ENCODE measurements around the gene CDK15.
A peak's percentile ranks its signal among the peaks of the same experiment; 100 is the strongest.
"Not testable (repeated sequence)": the region's sequence is repeated elsewhere in the genome, so short reads cannot be mapped to it uniquely, and the experiment has no call there.

The CDK15 gene

DNA sequence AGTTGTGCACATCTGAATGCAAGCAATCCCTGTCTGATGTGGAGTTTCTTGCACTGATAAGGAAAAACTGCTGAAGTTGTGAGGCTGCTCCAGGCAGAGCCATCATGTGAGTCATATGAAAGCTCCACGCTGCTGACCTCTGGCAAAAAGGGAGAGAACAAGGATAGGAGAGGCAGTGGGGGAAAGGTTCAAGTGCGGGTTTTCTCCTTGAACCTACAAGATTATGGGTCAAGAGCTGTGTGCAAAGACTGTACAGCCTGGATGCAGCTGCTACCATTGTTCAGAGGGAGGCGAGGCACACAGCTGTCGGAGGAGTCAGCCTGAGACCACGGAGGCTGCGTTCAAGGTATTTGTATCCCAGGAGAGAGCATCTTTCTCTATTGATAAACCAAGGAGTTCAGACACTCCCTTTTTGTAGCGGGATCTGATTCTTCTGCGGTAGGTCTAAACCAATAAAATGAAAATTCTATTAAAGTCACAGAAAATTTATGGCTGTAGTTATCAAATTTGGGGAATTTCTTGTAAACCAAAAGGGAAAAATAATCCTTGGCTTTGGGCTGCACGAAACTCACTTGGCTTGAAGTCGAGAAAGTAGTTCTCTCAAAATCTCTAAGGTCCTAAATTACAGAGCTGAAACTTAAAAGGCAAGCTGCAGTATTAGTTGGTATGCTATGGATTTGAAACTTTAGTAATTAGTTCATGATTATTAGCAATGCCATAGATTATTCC lies at the start of gene CDK15:
TSS of gene CDK15 (plus strand) at position 96 of the 729 bp plus-strand sequence. CDS start at position 224, 128 bp downstream.
- no peak for DNase-seq

DNA sequence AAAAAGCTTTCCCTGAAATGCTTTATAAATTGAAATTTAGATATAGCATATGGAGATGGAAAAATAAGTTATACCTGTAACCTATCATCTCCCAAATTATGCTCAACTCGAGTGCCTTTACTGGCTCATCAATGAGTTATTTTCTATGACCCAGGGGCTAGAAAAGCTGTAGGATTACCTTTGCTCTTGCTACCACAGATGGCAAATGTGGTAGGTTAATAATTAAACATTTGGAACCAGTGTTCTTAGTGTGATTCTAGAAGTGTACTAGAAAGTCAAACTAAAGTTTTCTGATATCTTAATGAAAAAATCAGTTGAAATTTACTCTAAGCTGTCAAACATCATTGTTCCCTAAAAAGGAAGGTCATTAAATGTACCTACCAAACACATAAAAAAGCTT lies 48.1 kb upstream of the CDK15 start:
- DNase-seq, result no peak

DNA sequence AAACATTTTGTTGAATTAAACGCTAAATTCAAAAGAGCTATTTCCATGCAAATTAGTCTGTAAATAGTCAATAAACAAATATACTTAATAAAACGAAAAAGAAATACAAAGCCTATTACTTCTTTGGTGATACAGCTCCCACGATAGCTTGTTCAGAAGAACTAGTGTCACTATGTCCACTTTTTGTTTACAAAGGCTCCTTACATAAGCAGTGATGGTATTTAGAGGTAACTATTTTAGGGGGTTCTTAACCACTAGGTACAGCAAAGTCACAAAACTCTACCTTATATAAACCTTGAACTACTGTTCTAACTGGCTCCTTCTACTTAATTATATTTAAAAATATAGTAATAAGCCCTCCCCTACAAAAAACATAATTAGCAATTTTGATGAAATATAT lies 47.5 kb upstream of the CDK15 start:
- DNase-seq, result no peak

DNA sequence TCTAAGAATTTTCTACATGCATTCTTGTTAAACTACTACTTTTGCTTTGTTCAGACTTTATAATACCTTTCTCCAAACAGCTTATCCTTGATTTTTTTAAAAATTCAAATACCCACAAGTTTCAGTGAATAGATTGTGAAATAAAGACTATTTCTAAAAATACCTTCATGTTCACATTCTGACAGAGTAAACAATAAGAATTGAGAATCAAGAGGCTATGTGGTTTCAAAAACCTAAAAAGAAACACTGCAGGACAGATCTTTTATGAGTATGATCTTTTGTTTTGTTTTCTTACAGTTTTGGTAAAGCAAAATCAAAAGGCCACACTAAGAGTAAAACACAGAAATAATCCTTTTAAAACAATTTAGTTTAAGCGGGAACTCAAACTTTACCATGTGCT lies 46.8 kb upstream of the CDK15 start:
- DNase-seq, result no peak

DNA sequence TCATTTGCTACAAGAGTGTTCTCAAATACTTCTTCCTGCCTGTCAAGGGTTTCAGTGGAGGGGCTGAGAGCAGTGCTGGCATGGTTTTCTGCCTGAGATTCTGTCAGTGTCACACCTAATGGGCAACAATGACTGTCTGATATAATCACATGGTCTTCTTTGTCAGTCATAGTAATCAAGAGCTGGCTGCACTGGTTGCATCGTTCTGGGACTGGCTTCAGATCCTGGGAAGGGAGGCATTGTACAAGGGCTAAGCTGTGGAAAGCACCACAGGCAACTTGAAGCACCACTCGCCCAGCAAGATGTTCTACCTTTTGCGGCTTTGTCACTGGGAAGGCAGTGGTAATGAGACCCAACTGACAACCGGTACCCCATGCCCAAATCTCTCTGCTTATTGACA lies 45.2 kb upstream of the CDK15 start:
- DNase-seq, result no peak

DNA sequence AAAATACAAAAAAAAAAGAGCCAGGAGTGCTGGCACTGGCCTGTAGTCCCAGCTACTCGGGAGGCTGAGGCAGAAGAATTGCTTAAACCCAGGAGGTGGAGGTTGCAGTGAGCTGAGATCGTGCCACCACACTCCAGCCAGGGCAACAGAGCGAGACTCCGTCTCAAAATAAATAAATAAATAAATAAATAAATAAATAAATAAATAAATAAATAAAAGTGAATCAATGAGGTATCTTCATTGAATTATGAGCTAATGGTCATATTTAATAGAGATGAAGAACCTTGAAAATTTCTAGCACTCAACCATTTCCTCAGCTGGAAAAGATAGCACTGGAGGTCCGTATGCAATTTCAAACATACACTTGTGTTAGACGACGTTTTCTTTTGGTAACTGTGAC lies 41.9 kb upstream of the CDK15 start:
- not testable (repeated sequence) for DNase-seq

DNA sequence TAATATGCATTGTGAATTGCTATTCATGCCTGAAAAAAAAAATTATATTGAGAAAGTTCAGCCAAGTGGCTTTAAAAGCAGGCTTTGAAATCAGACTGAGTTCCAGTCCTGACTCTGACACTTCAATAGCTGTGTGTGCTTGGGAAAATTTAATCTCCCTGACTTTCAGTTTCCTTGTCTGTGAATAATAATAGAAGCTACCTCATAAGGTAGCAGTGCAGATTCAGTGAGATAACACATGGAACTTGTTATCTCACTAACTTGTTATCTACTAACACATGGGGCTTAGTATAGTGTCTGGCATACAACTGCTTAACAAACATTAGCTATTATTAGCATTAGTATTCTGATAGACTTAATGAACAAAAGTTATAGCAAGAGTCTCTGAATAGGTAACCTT lies 40.5 kb upstream of the CDK15 start:
- no peak for DNase-seq

DNA sequence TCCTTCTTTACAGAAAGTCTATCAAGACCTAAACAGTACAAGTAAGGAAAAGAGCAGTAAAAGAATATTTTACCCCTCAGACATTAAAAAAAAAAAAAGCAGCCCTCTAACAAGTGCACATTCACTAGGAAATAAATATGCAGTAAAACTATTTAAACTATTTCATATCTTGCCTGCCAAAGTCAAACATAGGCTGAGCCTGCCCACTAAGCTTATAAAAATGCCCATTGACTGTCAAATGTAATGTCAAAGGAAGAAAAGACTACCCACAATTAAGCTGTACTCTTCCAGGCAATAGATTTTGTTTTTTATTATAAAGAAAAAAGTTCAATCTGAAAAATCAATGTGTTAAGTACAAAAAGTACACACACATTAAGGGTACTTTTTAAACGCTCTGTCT lies 37.4 kb upstream of the CDK15 start:
- DNase-seq, result no peak

DNA sequence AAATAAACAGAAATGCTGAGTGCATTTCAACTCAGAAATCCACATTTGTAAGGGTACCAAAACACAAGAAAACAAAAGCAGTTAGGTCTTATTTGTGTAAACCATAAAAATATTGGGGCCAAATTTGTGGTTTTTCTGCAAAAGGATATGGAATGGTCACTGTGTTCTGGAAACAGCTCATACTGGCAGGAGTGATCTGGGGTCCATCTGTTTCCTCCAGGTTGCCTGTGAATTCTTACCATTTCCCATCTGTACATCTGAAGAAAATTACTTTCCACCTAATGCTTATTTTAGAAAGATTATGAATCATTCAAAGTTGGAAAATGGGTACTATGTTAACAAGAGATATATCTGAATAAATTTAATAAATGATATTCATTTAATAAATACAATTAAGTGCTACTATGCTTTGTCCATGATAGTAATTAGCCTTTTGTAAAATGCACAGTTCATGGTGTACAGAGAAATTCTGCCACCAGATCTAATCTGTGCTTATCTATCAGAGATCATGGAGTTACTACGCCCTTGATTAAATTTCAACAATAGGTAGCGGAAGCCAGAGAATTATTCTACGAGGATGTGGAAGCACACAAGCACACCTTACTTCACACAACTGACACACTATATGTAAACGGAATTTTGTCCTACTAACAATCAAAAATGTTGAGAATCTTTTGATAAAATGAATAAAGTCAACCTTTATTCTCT lies 36.5 kb upstream of the CDK15 start:
- no peak for DNase-seq

DNA sequence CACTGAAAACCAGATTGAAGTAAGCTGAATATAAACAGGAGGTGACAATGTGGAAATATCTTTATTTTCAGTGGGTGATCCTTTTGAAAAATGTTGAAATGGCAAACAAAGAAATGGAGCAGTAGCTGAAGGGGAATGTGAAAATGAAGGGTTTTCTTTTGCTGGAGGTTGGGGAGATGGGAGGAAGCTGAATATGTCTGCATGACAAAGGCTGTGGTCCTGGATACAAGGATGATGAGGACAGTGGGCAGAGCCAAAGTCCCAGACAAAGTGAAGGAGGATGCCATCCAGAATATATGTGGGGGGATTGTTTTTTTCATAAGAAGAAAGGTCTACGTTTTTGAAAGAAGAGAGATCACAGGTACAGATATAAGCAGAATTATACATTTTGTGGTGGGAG lies 32.3 kb upstream of the CDK15 start:
- DNase-seq, result no peak

DNA sequence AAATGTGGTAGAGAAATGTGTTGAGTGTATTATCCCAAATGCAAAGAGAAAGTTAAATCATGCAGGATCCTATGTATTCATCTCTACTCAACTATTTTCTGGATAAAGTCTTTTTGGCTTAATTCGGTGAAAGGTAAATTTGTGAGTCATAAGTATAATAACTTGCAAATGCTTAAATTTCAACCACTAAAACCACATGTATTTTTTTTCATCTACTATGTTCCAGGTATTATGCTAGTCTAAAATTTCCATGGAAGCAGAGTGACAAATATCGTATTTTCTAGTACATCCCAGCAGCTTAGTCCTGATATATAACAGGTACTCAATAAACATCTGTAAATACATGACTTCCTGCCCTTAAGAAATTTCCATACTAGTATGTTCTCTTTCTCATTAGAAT lies 31.8 kb upstream of the CDK15 start:
- no peak for DNase-seq

DNA sequence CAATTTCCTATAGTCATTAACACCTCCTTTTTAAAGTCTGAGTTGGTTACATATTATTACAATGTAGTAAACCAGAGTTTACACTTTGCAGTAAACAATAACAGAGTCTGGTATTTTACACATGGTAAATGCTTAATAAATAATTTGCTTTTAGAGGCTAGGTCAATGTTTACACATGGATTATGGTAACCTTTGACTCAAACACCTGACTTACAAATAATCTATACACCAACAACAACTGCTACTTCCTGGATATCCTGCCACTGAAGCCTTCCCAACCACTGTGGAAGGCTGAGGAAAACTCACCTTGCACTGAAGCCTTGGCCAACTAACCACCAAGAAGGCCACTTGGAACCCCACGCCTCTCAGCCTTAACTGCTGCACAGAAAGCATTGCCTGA lies 31.0 kb upstream of the CDK15 start:
- DNase-seq, result no peak

DNA sequence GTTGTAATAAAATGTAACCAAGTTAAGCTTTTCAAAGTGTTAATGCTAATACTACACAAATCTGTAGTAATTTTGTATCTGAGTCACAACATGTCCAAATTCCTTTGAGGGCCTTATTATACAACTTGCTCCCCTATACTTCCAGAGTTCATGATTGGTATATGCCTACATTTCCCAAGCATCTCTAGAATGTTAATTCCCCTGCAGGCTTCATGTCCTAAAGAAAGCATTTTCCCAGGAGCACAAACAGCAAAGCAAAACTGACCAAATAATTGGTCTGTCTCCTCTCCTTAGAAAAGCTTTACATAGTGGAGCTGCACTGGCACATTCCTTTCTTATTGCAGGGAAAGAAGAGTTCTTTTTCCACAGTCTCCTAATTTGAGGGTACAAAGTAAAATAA lies 29.3 kb upstream of the CDK15 start:
- no peak for DNase-seq

DNA sequence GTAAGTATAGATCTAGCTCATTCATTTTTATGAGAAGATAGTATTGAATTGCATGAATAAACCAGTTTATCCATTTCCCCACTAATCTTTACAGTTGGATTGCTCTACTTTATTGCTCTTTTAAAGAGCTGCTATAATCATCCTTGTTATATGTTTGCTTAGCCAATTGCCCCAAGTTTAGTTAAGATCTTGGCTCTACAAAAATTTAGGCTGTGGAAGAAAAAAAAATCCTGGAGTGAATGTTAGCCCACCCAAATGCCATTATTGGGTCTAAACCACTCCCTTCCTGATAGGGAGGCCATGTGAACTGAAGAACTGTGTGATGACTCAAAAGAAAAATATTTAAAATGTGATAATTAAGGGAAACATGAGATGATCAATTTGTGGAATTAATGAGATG lies 28.5 kb upstream of the CDK15 start:
- DNase-seq, result no peak

DNA sequence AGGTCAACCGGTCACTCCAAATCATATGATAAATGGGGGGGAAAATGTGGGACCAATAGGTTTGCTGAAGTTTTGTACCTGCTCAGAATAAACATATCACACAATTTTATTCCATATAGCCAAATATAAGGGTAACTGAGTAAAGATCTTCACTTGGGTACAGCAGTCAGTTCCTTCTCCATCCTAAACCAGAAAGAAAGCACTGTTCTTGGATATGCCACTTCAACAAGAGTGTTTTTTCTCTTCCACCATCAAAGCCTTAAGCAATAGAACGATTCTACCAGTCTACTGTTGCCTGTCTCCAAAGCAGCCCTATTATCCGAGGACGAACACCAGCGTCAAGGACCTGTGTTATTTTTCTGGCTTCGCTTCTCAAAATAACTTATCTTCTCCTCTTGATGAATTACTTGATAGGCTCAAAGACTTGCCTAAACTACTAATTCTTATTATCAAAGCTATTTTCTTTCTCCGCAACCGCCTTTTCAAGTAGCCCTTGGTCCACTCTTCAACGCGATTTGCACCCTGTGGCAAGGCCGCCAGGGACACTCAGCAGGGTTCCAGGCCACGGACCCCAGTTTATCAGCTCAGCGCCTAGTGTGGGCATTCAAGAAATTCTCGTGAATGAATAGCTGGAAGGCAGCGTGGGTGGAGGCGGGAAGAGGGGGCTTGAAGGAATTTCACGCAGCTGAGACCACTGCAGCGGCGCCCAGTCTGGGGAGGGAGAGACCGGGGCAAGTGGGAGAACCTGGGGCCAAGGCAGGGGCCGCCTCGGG lies 26.2 kb upstream of the CDK15 start:
- DNase-seq, result no peak

DNA sequence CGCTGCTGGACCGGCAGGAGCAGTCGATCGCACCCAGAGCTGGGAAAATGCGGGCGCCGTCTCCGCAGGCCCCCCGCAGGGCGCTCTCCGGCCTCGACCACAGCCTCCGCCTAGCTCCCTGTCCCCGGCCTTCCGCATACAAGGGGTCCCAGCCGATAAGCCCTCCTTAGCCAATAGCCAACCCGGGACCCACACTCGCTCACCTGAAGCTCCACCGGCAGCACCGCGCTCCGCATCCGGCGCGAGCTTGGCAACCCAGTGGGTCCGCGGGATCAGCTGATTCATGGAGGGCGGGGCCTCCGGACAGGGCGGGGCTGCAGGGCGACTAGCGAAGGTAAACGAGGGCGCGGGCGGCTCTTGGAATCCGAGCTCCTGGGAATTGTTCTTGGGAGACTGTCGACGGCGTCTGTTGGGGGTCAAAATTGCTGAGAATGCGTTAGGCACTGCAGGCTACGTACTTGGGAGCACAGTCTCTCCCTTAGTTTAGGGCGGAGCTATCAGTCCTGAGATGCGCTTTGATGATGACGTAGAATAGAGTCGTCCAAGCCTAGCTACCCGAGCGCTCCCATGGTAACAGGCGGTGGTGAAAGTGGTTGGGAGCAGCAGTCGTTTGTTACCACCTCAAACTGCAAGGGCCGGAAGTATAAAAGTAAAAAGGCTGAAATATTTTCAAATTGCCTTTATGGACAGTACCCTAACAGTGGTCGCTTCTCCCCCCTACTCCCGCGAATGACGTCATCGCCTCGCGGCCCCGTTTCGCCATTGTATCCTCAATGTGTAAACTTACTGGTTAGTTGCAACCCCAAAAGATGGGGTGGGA lies 25.5 kb upstream of the CDK15 start, which contains the start of gene ALS2:
TSS of gene ALS2 (minus strand) at position 260 of the 820 bp plus-strand sequence. CDS start 12,048 bp downstream, outside the sequence.
- peak; percentile 90 for DNase-seq

DNA sequence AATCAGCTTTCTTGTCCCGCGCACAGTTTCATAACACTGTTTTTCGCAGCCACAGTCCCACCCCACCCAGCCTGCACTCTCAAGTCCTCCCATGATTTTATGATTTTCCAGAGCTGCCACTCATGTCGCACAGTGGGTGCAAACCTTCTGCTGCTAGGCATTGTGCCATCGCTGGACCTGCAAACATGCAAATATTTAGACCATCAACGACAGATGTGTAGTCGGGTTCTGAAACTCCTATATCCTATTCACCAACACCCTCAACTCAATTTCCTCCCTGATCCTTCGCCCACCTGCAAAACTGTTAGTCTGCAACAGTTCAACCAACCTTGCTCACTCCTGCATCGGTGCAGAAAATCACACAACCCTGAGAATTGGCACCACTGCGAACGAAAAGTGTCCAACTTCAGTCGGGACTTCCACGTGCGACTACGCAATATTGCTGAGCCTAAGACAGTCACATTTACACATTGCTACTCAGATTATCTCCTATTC lies 24.7 kb upstream of the CDK15 start:
- no peak for DNase-seq

DNA sequence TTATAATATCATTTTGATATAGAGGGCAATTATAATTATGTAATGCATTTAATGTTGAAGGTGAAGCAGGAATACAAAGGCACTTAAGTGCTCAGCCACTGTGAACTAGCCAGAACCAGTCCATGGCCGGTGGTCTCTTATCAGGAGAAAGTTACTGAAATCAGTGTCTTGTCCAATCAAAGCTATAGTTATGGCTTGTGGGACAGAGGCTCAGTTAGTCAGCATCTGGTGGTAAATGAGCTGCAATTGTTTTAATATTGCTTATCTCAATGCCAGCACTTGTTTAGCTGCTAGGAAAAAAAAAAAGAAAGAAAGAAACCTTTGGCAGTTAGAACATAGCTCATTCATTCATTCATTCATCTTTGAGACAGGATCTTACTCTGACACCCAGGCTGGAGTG lies 21.8 kb upstream of the CDK15 start:
- no peak for DNase-seq

DNA sequence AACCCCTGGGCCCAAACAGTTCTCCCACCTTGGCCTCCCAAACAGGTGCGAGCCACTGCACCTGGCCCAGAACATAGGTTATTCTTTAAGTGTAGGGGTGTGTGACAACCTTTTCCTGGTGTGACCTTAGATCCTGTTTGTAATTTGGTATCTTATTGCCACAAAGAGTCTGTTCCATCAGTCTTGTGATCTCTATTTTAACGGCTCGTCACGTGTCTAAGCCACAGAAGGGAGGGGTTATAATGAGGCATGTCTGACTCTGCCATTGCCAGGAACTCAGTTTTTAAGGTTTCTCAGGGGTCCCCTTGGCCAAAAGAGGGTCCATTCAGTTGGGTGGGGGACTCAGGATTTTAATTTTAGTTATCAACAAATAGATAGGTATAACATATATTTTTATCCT lies 21.2 kb upstream of the CDK15 start:
- DNase-seq, result no peak

DNA sequence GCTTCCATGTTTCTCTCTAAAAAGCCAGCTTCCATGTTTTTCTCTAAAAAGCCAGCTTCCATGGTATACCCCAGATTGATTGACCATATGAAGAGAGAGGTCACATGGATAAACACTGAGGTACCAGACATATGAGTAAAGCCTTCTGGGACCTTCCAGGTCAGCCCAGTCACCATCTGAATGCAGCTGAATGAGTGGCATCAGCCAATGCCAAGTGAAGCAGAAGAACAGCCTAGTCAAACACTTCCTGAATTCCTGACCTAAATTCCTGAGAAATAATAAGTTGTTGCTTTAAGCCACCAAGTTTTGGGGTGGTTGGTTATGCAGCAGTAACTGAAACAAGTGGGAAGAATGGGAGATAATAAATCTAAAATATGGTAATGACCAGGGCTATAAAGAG lies 19.9 kb upstream of the CDK15 start:
- DNase-seq, result no peak

DNA sequence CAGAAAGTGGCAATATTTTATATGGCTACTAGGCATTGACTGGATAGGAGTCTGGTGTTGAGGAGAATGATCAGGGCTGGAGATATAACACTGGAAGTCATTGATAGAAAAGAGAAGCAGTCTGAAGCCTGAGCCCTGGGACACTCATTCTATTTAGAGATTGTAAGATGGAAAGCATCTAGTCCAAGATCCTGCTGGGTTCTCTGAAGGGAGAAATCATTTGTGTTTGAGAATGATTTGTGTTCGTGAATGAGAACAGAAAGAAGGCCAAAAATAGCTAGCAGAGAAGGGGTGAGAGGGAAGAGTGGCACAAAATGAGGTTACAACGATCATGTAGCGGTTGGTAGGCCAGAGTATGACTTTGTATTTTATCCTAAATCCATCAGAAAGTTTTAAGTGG lies 18.0 kb upstream of the CDK15 start:
- DNase-seq, result no peak

DNA sequence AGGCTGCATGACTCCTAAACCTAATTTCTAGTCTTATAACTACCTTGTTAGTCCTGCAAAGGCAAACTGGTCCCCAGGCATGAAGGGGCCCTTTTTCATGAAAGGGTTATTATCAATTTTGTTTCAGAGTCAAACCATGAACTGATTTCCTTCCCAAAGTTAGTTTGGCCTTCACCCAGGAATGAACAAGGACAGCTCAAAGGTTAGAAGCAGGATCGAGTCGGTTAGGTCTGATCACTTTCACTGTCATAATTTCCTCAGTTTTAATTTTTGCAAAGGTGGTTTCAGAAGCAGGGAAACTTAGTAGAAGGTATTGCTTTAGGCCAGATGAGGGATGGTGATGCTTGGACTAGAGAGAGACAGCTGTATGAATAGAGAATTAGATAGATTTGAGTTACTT lies 16.9 kb upstream of the CDK15 start:
- no peak for DNase-seq

DNA sequence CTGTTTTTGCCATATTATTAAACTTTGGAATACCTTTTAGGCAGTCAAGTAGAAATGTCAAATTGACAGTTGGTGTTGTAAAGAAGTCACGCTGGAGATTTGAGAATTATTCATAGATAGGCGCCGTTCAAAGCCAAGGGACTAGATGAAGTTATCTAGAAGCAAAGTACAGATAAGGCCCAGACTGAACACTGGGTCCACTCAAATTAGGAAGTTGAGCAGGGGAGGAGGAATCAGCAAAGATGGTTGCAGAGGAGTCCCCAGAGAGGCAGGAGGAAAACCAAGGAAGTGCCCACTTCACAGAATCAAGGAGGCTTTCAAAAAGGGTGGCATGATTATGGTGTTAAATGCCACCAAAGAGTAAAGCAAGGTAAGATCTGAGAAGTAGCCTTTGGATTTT lies 16.0 kb upstream of the CDK15 start:
- DNase-seq, result no peak

Measured in NCI-H1092 (cell line).